Peyer's patch (tissue), 4 donors: ENCODE data around the gene FAM170B. TPM values are rescaled to one million over a fixed set of nuclear protein-coding genes. Genes with fewer than 3 reads are reported as not detected.

Experiments
- DNase-seq, 3 donors: peaks; one replicate each; pipeline ENCODE4 v3.0.0-alpha.2; 2017 to 2019
- H3K27ac ChIP-seq, 4 donors: fragments of 200-600 bp; sonication (generic); one replicate each; pipeline ENCODE4 v1.5.1; 2016 to 2019
- H3K27me3 ChIP-seq, 2 donors: fragments of 200-600 bp; sonication (generic); one replicate each; pipeline ENCODE4 v1.5.1; 2019
- H3K36me3 ChIP-seq, 3 donors: fragments of 200-600 bp; sonication (generic); one replicate each; pipeline ENCODE4 v1.5.1; 2016 to 2019
- H3K4me1 ChIP-seq, 4 donors: fragments of 200-600 bp; sonication (generic); one replicate each; pipeline ENCODE4 v1.5.1; 2016 to 2019
- H3K4me3 ChIP-seq, 4 donors: fragments of 200-600 bp; sonication (generic); 1 replicate in 3 of 4; 2 replicates in 1 of 4; pipeline ENCODE4 v1.5.1; 2016 to 2019; ENCODE audit warnings: mild to moderate bottlenecking in 1 of 4
- H3K9me3 ChIP-seq, 4 donors: fragments of 200-600 bp; sonication (generic); one replicate each; pipeline ENCODE4 v1.5.1; 2016 to 2019; ENCODE audit warnings: mild to moderate bottlenecking in 1 of 4
- CTCF ChIP-seq, 6 experiments: fragments of 450-650 bp in 4 of 6; fragments of 200-600 bp in 2 of 6; sonication (generic) in 1 of 6; IDR thresholded peaks; one replicate each; pipeline ENCODE4 v1.5.1; 2017 to 2019; ENCODE audit warnings: antibody characterized with exemption in 6 of 6, mild to moderate bottlenecking in 3 of 6, moderate library complexity in 1 of 6
- POLR2A ChIP-seq, 2 donors: fragments of 450-650 bp; IDR thresholded peaks; one replicate each; pipeline ENCODE4 v1.5.1; 2017; ENCODE audit warnings: antibody characterized with exemption in 2 of 2, mild to moderate bottlenecking in 2 of 2, moderate library complexity in 2 of 2
- total RNA-seq, 4 donors: library from RNA; depleted of rRNA; stranded (reverse); fragments of >200 nt; gene quantifications; one replicate each; pipeline ENCODE4 v1.1.0, GENCODE V29; 2016

FAM170B gene
- total RNA-seq, 4 donors from 2014 or later = not detected

- H3K27me3 ChIP-seq = no peaks in the 10 kb centered on the region
These were observed 29.9 kb upstream of the FAM170B start for GRCh38 chr10:49163741-49164140.

GRCh38 chr10:49162761-49163310 lies 29.0 kb upstream of the FAM170B start:
- H3K36me3 ChIP-seq = no peaks in the 10 kb centered on the region
- H3K4me1 ChIP-seq = no peaks in the 10 kb centered on the region
- DNase-seq = no peak
- TF ChIP-seq CTCF (IDR thresholded peaks at IDR 0.05) (no peak), POLR2A (IDR thresholded peaks at IDR 0.05) (no peak)
- no peak overlapping the region for H3K27ac ChIP-seq
- no peaks in the 10 kb centered on the region for H3K27me3 ChIP-seq
- H3K4me3 ChIP-seq = no peak overlapping the region
- H3K9me3 ChIP-seq = no peaks in the 10 kb centered on the region

More at GRCh38 chr10:49163741-49164140, 29.9 kb upstream of the FAM170B start:
- DNase-seq = no peak
- Histone ChIP-seq H3K4me1 (no peaks in the 10 kb centered on the region), H3K36me3 (no peaks in the 10 kb centered on the region), H3K27ac (no peak overlapping the region), H3K9me3 (no peaks in the 10 kb centered on the region), H3K4me3 (no peak overlapping the region)
- no peak for TF ChIP-seq POLR2A (IDR thresholded peaks at IDR 0.05)
- no peak for TF ChIP-seq CTCF (IDR thresholded peaks at IDR 0.05)

- Histone ChIP-seq H3K4me1 (no peaks in the 10 kb centered on the region), H3K27me3 (no peaks in the 10 kb centered on the region), H3K36me3 (no peaks in the 10 kb centered on the region), H3K27ac (no peak overlapping the region), H3K4me3 (no peak overlapping the region), H3K9me3 (no peaks in the 10 kb centered on the region)
- TF ChIP-seq CTCF (IDR thresholded peaks at IDR 0.05) = no peak
- DNase-seq = no peak
These were observed 28.2 kb upstream of the FAM170B start for GRCh38 chr10:49162063-49162462.

- Histone ChIP-seq H3K4me3 (no peak overlapping the region), H3K36me3 (no peaks in the 10 kb centered on the region), H3K27me3 (no peaks in the 10 kb centered on the region), H3K4me1 (no peaks in the 10 kb centered on the region), H3K27ac (no peak overlapping the region), H3K9me3 (no peaks in the 10 kb centered on the region)
- TF ChIP-seq POLR2A (IDR thresholded peaks at IDR 0.05) (no peak), CTCF (IDR thresholded peaks at IDR 0.05) (peak in 3 of 6 experiments; percentile 13 to 27 (median 27))
- no peak for DNase-seq
These were observed 27.7 kb upstream of the FAM170B start for GRCh38 chr10:49161411-49161997.

GRCh38 chr10:49160814-49161213 lies 27.0 kb upstream of the FAM170B start:
- Histone ChIP-seq H3K27me3 (no peaks in the 10 kb centered on the region), H3K9me3 (no peaks in the 10 kb centered on the region), H3K36me3 (no peaks in the 10 kb centered on the region), H3K27ac (no peak overlapping the region), H3K4me1 (no peaks in the 10 kb centered on the region), H3K4me3 (no peak overlapping the region)
- TF ChIP-seq CTCF (IDR thresholded peaks at IDR 0.05) (no peak), POLR2A (IDR thresholded peaks at IDR 0.05) (no peak)
- no peak for DNase-seq
